Inferior parietal cortex (tissue), 1 donor: ENCODE results near the gene DOK5.

ENCODE experiments used
- DNase-seq: peaks from one replicate; pipeline ENCODE4 v3.0.0-alpha.2; 2016; ENCODE audit errors: extremely low spot score

DOK5 gene

DNA sequence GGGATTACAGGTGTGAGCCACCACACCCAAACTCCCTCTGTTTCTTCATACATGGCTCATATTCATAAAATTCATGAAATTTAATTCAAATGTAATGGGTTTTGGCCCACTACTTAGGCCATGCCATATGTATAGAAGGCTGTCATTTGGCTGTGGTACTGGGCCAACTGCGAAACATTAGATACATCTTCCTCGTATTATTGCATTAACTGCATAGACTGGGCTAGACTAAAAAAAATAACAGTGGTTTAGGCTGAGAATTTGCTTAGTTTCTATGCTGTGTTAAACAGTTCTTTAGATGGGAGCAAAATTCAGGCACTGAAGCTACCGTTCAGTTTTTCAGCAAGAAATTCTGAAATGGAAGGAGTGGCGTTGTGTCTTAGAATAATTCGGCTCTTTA lies 133.6 kb downstream of the DOK5 start:
- no peak for DNase-seq

DNA sequence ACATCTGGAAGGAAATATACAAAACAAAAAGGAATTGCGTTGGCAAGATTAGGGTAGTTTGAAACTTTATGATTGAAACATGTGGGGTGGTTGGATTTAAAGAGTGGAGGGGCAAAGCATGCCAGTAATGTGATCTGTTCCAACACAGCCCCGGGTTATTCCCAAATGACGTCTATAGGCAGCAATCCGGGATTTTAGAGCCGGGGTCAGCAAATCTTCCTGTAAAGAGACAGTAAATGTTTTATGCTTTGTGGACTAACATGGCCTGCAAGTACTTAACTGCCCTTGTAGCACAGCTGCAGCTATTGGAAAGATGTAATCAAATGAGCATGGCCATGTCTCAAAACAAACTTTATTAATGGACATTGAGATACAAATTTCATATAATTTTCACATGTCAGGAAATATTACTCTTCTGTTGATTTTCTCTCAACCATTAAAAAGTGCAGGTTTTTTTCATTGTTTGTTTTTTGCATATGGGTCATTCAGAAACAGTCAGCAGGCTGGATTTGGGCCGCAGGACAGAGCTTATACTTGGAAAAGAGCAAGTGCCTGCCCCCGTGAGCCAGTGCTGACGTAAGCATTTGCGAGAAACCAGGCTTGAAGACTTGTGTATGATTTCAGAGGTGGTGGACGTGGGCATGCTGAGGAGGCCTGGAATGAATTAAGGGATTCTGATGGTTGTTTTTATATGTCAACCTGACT lies 136.5 kb downstream of the DOK5 start:
- no peak for DNase-seq

DNA sequence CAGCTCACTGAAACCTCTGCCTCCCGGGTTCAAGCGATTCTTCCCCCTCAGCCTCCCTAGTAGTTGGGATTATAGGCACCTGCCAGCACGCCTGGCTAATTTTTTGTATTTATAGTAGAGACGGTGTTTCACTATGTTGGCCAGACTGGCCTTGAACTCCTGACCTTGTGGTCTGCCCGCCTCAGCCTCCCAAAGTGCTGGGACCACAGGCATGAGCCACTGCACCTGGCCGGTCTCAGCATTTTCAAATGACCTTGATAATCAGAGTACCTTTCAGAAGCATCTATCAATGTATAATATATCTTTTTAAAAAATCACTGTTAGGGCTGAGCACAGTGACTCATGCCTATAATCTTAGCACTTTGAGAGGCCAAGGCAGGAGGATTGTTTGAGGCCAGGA lies 143.0 kb downstream of the DOK5 start:
- DNase-seq: no peak

DNA sequence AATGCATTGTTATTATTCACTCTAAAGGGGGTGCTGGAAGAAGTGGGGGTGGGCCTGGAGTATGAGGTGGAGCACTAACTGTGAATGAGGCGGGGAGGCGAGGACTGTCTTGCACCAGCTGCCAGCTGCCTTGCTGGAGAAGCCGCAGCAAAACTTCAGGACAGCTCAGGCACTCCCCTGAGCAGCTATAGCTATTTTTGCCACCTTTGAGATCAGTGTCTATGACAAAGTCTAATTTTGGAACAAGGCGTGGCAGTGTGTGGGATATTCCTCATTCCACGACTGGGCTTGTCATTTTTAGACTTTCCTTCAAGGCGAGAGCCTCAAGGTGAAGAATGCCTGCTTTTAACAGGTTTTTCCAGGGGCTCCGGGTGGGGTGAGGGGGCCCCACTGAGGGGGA lies 143.8 kb downstream of the DOK5 start:
- DNase-seq: no peak

DNA sequence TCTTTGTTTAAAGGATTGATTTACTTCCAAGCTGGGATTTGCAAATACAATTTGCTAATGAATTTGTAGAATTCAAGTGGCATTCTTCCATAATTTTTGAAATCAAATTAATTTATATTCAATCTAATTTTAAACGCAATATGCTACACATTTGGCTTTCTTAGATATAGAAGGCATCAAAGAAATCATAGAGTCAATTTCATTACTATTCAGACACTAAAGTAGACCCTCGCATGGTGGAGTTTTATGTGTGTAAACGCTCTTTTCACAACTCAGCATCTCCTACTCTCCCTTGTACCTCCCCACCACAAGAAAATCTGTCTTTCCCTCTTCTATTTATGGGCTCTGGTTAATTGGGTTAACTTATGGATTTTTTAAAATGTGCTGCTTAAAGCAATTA lies 144.3 kb downstream of the DOK5 start:
- no peak for DNase-seq

DNA sequence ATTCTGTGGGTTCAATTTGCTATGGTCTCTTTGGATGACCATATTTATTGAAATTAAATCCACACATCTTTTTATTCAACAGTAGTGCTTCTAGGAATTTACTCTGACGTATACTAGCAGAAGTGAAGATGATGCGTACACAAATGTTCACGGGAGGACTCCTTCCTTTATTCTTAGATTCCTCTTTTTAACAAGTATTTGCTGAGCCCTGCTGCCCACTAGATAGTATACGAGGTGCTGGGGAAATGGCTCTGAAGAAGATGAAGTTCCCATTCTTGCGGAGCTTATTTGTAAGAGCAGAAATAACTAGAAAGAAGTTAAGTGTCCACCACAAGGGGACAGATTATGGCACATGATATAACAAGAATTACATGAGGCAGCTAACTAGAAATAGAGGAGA lies 145.2 kb downstream of the DOK5 start:
- DNase-seq: no peak

GRCh38 chr20:54622333-54623295 lies 147.2 kb downstream of the DOK5 start:
- DNase-seq: no peak

DNA sequence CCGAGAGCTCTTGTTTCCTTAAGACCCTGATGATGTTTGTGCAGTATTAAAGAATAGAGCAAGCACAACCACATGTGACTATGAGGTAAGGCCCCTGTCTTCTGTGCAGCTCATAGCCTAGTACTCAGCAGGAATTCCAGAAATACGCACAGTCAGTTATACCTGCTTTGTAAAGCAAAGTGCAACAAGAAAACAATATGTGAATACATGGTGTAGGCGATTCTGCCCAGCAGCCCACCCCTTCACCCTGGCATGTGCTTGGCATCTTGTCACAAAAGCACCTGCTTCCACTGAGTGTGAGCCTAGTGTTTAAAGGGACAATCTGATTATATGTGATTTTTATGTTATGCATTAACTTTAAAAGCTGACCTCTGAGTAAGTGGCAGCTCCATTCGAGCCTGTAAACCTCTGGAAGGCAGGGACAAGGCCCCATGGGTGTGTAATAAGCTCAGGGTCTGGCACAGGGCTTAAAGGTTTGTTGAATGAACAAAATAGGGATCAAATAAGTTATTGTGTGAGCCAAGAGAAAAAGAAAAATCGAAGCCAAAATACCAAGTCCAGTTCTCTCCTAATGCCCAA lies 148.7 kb downstream of the DOK5 start:
- DNase-seq: no peak

DNA sequence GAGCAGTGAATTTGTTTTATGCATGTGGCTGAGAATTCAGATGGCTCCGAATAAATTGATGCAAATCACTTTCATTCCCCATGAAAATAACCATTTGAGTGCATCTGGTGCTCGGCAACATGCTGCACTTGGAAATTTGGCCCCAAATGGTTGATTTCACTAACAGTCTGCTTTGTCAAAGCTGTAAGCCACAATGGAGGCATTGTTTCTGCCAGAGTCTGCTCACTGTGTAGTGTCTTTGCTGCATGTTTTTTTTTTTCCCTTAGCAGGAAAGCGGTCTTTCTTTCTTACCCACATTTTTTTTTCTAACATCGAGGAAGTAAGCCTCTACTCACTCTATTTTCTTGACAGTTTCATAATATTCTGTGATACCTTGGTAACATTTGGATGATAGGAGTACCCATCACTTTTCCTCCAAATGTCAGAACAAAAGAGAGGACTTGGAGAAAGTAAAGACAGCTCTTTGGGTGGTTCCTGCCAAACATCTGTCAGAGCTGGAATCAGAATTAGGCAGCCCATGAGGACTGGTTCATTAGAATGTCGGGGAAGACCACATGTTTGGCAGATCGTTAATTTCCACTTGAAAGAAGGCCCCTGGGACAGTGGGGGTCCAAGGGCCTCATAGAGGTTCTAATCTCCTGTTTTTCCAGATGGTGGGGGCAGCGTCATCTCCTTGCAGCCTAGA lies 149.5 kb downstream of the DOK5 start:
- DNase-seq: peak; percentile 83

GRCh38 chr20:54625497-54625896 lies 150.1 kb downstream of the DOK5 start:
- no peak for DNase-seq

DNA sequence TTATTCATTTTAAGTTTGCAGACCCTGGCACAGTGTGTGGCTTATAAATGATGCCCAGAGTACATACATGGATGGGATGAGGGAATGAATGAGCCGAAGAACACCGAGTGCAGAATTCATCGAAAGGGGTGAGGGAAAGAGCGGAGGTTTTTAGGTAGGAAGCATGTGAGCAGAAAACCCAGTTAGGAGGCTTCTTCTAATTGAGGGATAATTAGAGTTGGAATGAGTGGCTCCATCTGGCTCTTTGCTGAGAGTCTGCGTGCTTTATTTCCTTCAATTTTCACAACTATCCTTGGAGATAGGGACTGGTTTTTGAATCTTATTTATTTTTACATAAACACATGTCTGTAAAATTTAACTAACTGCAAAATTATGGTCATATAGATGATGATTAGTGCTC lies 150.7 kb downstream of the DOK5 start:
- no peak for DNase-seq

GRCh38 chr20:54629632-54630031 lies 154.2 kb downstream of the DOK5 start:
- no peak for DNase-seq

DNA sequence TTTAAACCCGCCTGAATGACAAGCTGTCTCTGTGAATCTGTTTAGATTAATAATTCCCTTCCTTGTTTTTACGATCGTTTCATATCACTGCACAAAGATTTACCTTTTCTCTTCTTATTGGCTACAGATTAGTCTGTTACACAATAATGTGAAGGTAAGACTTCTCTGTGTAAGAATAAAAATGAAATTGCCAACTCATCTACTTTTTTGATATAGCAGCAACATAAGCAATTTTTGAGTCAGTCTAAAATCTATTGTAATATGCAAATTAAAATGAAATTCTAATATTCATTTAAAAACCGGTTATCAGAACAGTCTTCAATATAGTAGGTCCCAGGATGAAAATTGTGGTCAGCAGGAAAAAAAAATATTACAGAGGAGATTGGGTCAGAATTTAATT lies 155.2 kb downstream of the DOK5 start:
- DNase-seq: no peak

DNA sequence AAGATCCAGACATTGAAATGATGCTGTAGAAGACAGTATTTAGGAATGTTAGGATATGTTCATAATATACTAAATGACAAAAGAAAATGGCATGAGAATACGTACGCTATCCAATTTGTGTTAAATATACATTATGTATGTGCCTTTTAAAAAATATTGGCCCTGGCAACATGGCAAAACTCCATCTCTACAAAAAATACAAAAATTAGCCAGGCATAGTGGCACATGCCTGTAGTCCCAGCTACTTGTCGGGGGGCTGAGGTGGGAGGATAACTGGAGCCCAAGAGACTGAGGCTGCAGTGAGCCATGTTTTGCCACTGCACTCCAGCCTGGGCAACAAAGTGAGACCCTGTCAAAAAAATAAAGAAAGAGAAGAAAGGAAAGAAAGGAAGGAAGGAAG lies 155.7 kb downstream of the DOK5 start:
- no peak for DNase-seq

DNA sequence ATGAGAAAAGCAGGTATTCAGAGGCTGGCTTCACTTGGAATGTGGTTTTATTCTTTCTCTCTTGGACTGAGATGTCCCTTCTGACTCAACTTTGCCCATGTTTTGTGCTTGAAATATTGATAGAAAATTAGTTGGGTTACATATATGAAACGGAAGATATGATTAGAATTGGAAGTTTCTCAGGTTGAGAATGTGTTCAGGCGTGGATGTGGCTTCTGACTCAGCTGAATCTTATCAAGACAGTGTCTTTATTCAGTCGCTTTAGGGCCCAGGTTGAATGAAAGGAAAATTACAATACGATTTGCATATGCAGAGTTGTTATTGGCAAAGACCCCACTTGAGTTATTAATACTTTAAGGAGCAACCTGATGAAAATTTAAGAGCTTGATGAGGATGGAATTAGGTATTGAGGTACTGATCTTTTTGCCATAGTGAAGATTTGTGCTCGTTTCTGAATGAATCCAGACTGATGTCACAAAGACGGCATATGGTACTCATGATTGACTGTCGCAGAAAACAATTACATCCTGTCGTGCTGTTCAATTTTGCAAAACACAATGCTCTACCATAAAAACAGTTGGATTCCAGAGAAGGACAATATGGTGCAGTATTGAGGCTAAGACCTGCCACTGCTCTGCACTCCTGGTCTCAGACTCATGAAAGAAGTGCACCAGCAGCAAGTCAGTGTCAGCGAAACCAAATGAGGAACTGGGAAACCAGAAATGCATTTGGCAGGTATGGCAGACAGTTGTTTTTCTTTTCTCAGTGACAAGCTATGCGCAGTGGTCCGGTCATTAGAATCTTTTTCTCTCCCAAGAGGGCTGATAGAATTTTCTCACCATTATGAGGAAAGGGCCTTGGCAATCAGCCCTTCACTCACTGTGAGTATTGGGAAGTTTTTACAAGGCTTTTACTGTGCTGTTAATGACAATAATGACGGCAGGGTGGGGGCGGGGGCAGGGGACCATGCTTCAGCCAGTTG lies 158.3 kb downstream of the DOK5 start:
- no peak for DNase-seq

- no peak for DNase-seq
Measured at GRCh38 chr20:54636575-54636974, 161.2 kb downstream of the DOK5 start.

DNA sequence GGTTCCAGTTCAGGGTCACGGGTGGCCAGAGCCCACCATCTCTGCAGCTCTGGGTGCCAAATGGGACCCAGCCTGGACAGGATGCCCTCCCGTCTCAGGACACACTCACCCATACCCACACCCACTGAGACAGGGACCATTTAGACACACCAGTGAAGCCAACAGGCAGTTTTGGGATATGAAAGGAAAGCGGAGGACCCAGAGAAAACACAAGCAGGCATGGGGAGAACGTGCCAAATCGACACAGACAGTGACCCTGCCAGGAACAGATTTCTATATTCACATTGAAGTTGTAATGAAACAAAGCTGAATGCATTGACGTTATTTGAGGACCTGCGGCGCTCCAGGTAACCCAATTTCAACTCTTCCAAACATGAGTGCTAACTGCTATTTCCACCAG lies 164.5 kb downstream of the DOK5 start:
- no peak for DNase-seq

DNA sequence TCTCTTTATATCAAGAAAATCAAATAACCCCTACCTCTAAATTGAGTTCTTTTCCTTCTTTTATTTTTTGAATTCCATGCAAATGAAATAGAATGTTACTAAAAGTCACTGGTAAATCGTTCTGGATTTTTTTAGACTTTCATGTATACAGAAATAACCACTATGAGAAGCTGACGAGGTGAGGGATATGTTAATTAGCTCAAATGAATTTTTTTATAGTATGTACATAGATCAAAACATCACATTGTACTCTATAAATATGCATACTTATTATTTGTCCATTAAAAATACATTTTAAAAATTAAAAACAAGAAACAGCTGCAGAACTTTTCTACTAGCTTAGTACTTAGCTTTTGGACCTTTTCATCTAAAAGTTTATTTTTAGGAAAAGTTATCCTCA lies 165.4 kb downstream of the DOK5 start:
- no peak for DNase-seq

GRCh38 chr20:54642864-54643667 lies 167.7 kb downstream of the DOK5 start:
- DNase-seq: no peak

DNA sequence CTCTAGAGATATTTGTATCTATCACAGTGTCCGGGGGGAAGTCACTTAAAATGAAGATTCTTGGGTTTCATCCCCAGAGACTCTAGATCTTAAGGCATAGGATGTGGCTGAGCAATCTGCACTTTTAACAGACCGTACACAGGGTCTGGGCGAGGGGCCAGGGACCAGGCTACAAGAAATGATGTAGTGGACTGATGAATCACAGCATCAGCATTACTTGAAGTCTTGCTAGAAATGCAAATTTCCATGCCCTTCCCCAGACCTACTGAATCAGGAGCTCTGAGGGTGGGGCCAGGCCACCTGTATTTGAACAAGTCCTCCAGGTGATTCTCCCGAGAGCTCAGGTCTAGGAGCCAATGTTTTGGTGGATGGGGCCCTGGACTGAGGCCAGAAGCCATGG lies 168.4 kb downstream of the DOK5 start:
- no peak for DNase-seq
